ENCODE results near the gene TAS2R31. TPM values are rescaled to one million over a fixed set of nuclear protein-coding genes. Genes with fewer than 3 reads are reported as not detected.
A peak's percentile ranks its signal among the peaks of the same experiment; 100 is the strongest.
"Not testable (repeated sequence)": the region's sequence is repeated elsewhere in the genome, so short reads cannot be mapped to it uniquely, and the experiment has no call there.

Gene TAS2R31
- total RNA-seq, 1 donor from 2014 or later: 3.1 TPM

DNA sequence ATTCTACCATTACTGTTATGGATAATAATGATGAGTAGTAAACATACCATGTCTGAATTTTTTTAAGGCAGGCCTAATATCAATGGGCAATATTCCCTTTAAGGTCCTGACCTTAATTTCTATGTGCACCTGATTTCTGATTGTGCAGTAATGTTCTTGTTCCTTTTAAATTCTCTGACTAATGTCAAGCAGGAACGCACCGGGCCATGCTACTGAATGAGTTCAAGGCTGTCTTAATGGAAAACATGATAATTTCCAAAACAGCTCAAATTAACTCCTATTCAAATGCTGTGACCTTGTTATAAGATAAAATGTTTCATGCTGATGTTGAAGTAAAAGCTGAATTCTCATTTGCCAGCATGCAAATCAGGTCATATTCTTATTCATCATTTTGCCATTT lies 24.1 kb upstream of the TAS2R31 start:
- no peaks in the 10 kb centered on the region for H3K4me1 Mint-ChIP-seq (ENCODE audit: unreplicated experiment)
- H3K36me3 Mint-ChIP-seq (ENCODE audit: low read depth, unreplicated experiment): peaks cover 16% of the 10 kb centered on the region
- H3K4me3 Mint-ChIP-seq (ENCODE audit: unreplicated experiment): no peak overlapping the region
- no peaks in the 10 kb centered on the region for H3K27me3 Mint-ChIP-seq (ENCODE audit: unreplicated experiment)
- no peak for DNase-seq (ENCODE audit: low spot score)
- no peak for TF ChIP-seq CTCF (IDR thresholded peaks at IDR 0.05; ENCODE audit: unreplicated experiment)
- no peak overlapping the region for H3K27ac Mint-ChIP-seq (ENCODE audit: unreplicated experiment)
- H3K9me3 Mint-ChIP-seq (ENCODE audit: unreplicated experiment): peaks cover 4% of the 10 kb centered on the region

DNA sequence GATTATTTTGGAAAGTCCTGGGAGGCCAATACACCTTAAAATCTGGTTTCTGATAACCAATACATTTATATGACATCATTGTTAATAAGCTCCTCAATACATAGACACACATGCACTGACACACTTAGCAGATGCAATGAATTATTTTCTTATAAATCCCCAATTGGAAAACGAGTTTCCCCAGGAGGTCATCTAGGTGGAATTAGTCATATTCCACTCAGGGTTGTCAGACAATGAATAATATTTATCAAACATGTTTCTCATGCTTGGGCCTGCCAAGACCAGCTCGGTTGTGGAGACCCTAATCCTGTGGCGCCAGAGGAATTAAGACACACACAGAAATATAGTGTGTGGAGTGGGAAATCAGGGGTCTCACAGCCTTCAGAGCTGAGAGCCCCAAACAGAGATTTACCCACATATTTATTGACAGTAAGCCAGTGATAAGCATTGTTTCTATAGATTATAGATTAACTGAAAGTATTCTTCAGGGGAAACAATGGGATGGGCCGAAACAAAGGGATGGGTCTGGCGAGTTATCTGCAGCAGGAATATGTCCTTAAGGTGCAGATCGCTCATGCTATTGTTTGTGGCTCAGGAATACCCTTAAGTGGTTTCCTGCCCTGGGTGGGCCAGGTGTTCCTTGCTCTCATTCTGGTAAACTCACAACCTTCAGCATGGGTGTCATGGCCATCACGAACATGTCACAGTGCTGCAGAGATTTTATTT lies 18.8 kb upstream of the TAS2R31 start:
- not testable (repeated sequence) for H3K27me3 Mint-ChIP-seq (ENCODE audit: unreplicated experiment); DNase-seq (ENCODE audit: low spot score); H3K4me1 Mint-ChIP-seq (ENCODE audit: unreplicated experiment); H3K9me3 Mint-ChIP-seq (ENCODE audit: unreplicated experiment); H3K27ac Mint-ChIP-seq (ENCODE audit: unreplicated experiment)
- Mint-ChIP-seq H3K36me3 (ENCODE audit: low read depth, unreplicated experiment) (peaks cover 25% of the 10 kb centered on the region), H3K4me3 (ENCODE audit: unreplicated experiment) (peak overlapping the region; percentile 72)

GRCh38 chr12:11041366-11041765 lies 10.2 kb upstream of the TAS2R31 start:
- H3K36me3 Mint-ChIP-seq (ENCODE audit: low read depth, unreplicated experiment); H3K9me3 Mint-ChIP-seq (ENCODE audit: unreplicated experiment); H3K27ac Mint-ChIP-seq (ENCODE audit: unreplicated experiment); H3K4me1 Mint-ChIP-seq (ENCODE audit: unreplicated experiment); DNase-seq (ENCODE audit: low spot score); H3K27me3 Mint-ChIP-seq (ENCODE audit: unreplicated experiment); H3K4me3 Mint-ChIP-seq (ENCODE audit: unreplicated experiment): not testable (repeated sequence)

- DNase-seq (ENCODE audit: low spot score): no peak
- peaks cover under 1% of the 10 kb centered on the region for H3K27me3 Mint-ChIP-seq (ENCODE audit: unreplicated experiment)
- H3K36me3 Mint-ChIP-seq (ENCODE audit: low read depth, unreplicated experiment): peaks cover 8% of the 10 kb centered on the region
- no peak for TF ChIP-seq CTCF (IDR thresholded peaks at IDR 0.05; ENCODE audit: unreplicated experiment)
- no peak overlapping the region for H3K27ac Mint-ChIP-seq (ENCODE audit: unreplicated experiment)
- H3K4me1 Mint-ChIP-seq (ENCODE audit: unreplicated experiment): no peaks in the 10 kb centered on the region
- H3K4me3 Mint-ChIP-seq (ENCODE audit: unreplicated experiment): no peak overlapping the region
- H3K9me3 Mint-ChIP-seq (ENCODE audit: unreplicated experiment): no peaks in the 10 kb centered on the region
Observed at GRCh38 chr12:11040162-11040561, 9.0 kb upstream of the TAS2R31 start.

GRCh38 chr12:11039171-11039570 lies 8.0 kb upstream of the TAS2R31 start:
- no peaks in the 10 kb centered on the region for H3K4me1 Mint-ChIP-seq (ENCODE audit: unreplicated experiment)
- H3K36me3 Mint-ChIP-seq (ENCODE audit: low read depth, unreplicated experiment): peaks cover 6% of the 10 kb centered on the region
- H3K9me3 Mint-ChIP-seq (ENCODE audit: unreplicated experiment): no peaks in the 10 kb centered on the region
- no peak overlapping the region for H3K4me3 Mint-ChIP-seq (ENCODE audit: unreplicated experiment)
- H3K27ac Mint-ChIP-seq (ENCODE audit: unreplicated experiment): no peak overlapping the region
- DNase-seq (ENCODE audit: low spot score): no peak
- no peak for TF ChIP-seq CTCF (IDR thresholded peaks at IDR 0.05; ENCODE audit: unreplicated experiment)
- peaks cover 2% of the 10 kb centered on the region for H3K27me3 Mint-ChIP-seq (ENCODE audit: unreplicated experiment)

- not testable (repeated sequence) for H3K4me1 Mint-ChIP-seq (ENCODE audit: unreplicated experiment); H3K36me3 Mint-ChIP-seq (ENCODE audit: low read depth, unreplicated experiment); H3K27ac Mint-ChIP-seq (ENCODE audit: unreplicated experiment); H3K27me3 Mint-ChIP-seq (ENCODE audit: unreplicated experiment); DNase-seq (ENCODE audit: low spot score); H3K9me3 Mint-ChIP-seq (ENCODE audit: unreplicated experiment); H3K4me3 Mint-ChIP-seq (ENCODE audit: unreplicated experiment)
Observed at GRCh38 chr12:11033959-11034358, 2.8 kb upstream of the TAS2R31 start.

Data from endothelial cell (in vitro differentiated cells).